CD4-positive, alpha-beta T cell (primary cell): ENCODE data around the gene ZNF423. TPM values are rescaled to one million over a fixed set of nuclear protein-coding genes. Genes with fewer than 3 reads are reported as not detected.

Source experiments
- ATAC-seq: fragments of 200-7000 bp; cut with Tn5 transposase; one replicate; pipeline ENCODE4 v1.10.0; 2022; ENCODE audit warnings: mild to moderate bottlenecking; ENCODE audit not compliant: poor library complexity
- CTCF ChIA-PET: fragments of 350-600 bp; sonication (Branson Sonifier 250); formaldehyde crosslinking; loops from one replicate; lab custom pipeline; 2021; ENCODE audit warnings: antibody characterized with exemption, inconsistent platforms; lab: Charles Lee
- POLR2A ChIA-PET: fragments of 350-600 bp; sonication (Branson Sonifier 250); formaldehyde crosslinking; loops from one replicate; lab custom pipeline; 2021; ENCODE audit warnings: antibody characterized with exemption, inconsistent platforms; lab: Charles Lee
- DNase-seq, 14 experiments: peaks; one replicate each; pipeline ENCODE4 v3.0.0-alpha.2; 2013 to 2020; ENCODE audit warnings: mixed read lengths in 2 of 14
- H3K27ac ChIP-seq, 2 donors: one replicate each; pipeline versions ENCODE4 v1.5.1 to v1.7.0; 2013; ENCODE audit warnings: low read length in 2 of 2, low read depth in 1 of 2, mild to moderate bottlenecking in 1 of 2
- H3K27me3 ChIP-seq, 2 experiments: 1 replicate in 1 of 2; 2 replicates in 1 of 2; pipeline versions ENCODE4 v1.6.1 to v1.7.0; 2013; ENCODE audit warnings: low read length in 2 of 2, control low read depth in 1 of 2, mild to moderate bottlenecking in 1 of 2, moderate library complexity in 1 of 2; ENCODE audit not compliant: insufficient read depth in 2 of 2, control insufficient read depth in 1 of 2
- H3K36me3 ChIP-seq: one replicate; pipeline ENCODE4 v1.6.1; 2013; ENCODE audit warnings: low read length, control low read depth; ENCODE audit not compliant: insufficient read depth
- H3K4me1 ChIP-seq: one replicate; pipeline ENCODE4 v1.6.1; 2013; ENCODE audit warnings: low read length, control low read depth; ENCODE audit not compliant: insufficient read depth
- H3K4me3 ChIP-seq: one replicate; pipeline ENCODE4 v1.5.1; 2013; ENCODE audit warnings: mild to moderate bottlenecking, low read length, moderate library complexity
- H3K9me3 ChIP-seq, 2 experiments: 1 replicate in 1 of 2; 2 replicates in 1 of 2; pipeline versions ENCODE4 v1.6.1 to v1.7.0; 2013; ENCODE audit warnings: low read length in 2 of 2, mild to moderate bottlenecking in 2 of 2, control low read depth in 1 of 2, moderate library complexity in 1 of 2; ENCODE audit not compliant: control insufficient read depth in 1 of 2, insufficient read depth in 1 of 2
- H3K27ac Mint-ChIP-seq: one replicate; pipeline ENCODE4 v1.8.0; 2020; ENCODE audit warnings: mixed read lengths
- H3K27me3 Mint-ChIP-seq: one replicate; pipeline ENCODE4 v1.8.0; 2021; ENCODE audit warnings: mixed read lengths
- H3K36me3 Mint-ChIP-seq: one replicate; pipeline ENCODE4 v1.8.0; 2021; ENCODE audit warnings: low read depth, mixed read lengths
- H3K4me1 Mint-ChIP-seq: one replicate; pipeline ENCODE4 v1.8.0; 2021; ENCODE audit warnings: low read depth, mixed read lengths
- H3K4me3 Mint-ChIP-seq: one replicate; pipeline ENCODE4 v1.8.0; 2020; ENCODE audit warnings: mild to moderate bottlenecking, mixed read lengths
- H3K9me3 Mint-ChIP-seq: one replicate; pipeline ENCODE4 v1.8.0; 2020; ENCODE audit warnings: mixed read lengths
- intact Hi-C, 2 experiments: fragments of 100-400 bp; cut with DNase I in 1 of 2; cut with micrococcal nuclease in 1 of 2; formaldehyde crosslinking; loops; one replicate each; pipeline versions ENCODE4 v1.15.1 to v1.9.0; 2023 to 2025; cut with DNase I, micrococcal nuclease
- total RNA-seq, 174 experiments: library from RNA in 2 of 174; stranded (reverse) in 2 of 174; gene quantifications; one replicate each; pipeline ENCODE4 v1.2.3 and lab custom pipeline; 2021 to 2026
- TF ChIP-seq, protein P1 (sequence below): fragments of 200-600 bp; IDR thresholded peaks from one replicate; pipeline ENCODE4 v1.8.0; 2022; ENCODE audit warnings: antibody characterized with exemption, mild to moderate bottlenecking

ZNF423 gene
- total RNA-seq, 2 experiments from 2014 or later = not detected

DNA sequence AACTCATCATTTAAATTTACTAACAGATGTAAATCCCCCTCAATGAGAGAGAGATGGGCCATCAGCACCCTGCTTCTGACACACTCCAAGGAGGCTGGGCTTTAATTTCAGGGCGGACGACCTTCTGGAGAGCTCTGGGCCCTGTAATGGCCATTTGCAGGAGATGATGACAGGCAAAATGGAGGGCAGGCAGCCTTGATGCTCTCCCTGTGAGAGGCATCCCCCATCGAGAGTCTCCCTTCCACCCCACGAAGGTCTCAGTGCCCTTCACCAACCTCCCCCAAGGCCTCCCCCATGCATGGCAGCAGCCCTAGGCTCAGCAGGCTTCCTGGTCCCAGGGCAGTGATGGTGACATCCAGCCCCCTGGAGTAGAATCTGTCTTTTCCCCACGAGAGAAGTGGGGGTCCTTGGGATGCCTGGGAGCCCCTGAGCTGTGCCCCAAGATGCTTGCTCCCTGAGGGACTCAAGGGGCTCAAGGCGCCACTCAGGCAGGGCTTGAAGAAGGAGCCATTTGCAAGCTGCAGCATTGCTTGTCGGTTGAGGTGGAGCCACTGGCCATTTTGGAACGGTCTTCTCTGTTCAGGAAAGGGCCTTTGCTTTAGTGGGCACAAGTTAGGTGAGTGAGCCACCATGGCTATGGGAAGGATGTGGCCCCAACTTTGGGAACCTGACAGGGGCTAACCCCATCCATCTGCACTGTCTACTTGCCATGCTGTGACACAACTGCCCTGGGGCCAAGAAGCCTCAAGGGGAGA is 399.7 kb downstream of the ZNF423 start:
- no peak overlapping the region for H3K27ac Mint-ChIP-seq
- peak in 1 of 14 experiments; percentile 11 for DNase-seq
- Histone ChIP-seq H3K27me3 (no peaks in the 10 kb centered on the region), H3K36me3 (no peaks in the 10 kb centered on the region), H3K27ac (no peak overlapping the region), H3K9me3 (no peaks in the 10 kb centered on the region), H3K4me1 (peaks cover 9% of the 10 kb centered on the region), H3K4me3 (no peak overlapping the region)
- TF ChIP-seq, protein P1, sequence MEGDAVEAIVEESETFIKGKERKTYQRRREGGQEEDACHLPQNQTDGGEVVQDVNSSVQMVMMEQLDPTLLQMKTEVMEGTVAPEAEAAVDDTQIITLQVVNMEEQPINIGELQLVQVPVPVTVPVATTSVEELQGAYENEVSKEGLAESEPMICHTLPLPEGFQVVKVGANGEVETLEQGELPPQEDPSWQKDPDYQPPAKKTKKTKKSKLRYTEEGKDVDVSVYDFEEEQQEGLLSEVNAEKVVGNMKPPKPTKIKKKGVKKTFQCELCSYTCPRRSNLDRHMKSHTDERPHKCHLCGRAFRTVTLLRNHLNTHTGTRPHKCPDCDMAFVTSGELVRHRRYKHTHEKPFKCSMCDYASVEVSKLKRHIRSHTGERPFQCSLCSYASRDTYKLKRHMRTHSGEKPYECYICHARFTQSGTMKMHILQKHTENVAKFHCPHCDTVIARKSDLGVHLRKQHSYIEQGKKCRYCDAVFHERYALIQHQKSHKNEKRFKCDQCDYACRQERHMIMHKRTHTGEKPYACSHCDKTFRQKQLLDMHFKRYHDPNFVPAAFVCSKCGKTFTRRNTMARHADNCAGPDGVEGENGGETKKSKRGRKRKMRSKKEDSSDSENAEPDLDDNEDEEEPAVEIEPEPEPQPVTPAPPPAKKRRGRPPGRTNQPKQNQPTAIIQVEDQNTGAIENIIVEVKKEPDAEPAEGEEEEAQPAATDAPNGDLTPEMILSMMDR = no peak
- intact Hi-C loops = no loop called here
- ChIA-PET CTCF (no interaction called here), POLR2A (no interaction called here)
- no peak overlapping the region for H3K4me3 Mint-ChIP-seq
- peaks cover 17% of the 10 kb centered on the region for H3K4me1 Mint-ChIP-seq
- H3K27me3 Mint-ChIP-seq = no peaks in the 10 kb centered on the region
- no peaks in the 10 kb centered on the region for H3K36me3 Mint-ChIP-seq
- no peak for ATAC-seq
- H3K9me3 Mint-ChIP-seq = no peaks in the 10 kb centered on the region

DNA sequence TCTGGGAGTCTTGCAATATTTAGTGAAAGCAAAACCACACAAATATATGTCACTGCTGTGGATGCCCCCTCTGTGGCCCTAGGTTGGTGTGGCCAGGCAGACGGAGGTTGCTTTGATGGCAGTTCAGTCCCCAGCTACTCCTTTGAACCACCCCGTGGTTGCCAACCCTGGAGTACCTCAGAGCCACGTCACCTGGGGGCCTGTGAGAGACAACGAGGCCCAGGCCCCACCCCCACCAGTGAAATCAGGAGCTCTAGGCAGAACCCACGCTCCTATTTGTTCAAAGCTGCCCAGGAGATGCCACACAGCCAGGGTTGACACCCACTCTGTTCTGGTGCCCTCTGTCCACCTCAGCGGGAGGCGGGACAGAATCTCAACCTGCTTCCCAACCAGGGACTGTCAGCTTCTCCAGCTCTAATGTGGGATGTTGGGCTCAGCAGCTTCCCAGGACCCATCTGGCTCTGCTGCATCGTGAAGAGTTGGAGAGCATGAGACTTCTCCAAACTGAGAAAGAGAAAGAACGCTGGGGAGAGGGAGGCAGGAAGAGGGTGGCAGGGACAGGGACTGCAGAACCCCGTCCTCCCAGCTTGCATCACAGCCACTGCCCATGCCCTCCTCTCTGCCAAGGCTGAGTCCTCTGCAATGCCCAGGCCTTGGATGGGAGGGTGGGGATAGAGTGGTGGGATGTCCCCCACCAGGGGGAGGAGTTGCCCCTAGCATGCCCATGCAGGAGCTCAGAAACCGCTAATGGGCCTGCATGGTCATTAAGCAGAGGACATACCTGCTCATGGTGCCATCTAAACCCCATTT is 400.5 kb downstream of the ZNF423 start:
- no peaks in the 10 kb centered on the region for H3K36me3 ChIP-seq
- ChIA-PET CTCF (no interaction called here), POLR2A (no interaction called here)
- H3K27ac Mint-ChIP-seq = no peak overlapping the region
- intact Hi-C loops = no loop called here
- no peaks in the 10 kb centered on the region for H3K27me3 Mint-ChIP-seq
- H3K4me3 Mint-ChIP-seq = no peak overlapping the region
- peaks cover 15% of the 10 kb centered on the region for H3K4me1 Mint-ChIP-seq
- no peaks in the 10 kb centered on the region for H3K9me3 ChIP-seq
- H3K36me3 Mint-ChIP-seq = no peaks in the 10 kb centered on the region
- peaks cover 2% of the 10 kb centered on the region for H3K4me1 ChIP-seq
- no peak for ATAC-seq
- TF ChIP-seq, protein P1 = no peak
- H3K27ac ChIP-seq = no peak overlapping the region
- H3K27me3 ChIP-seq = no peaks in the 10 kb centered on the region
- H3K9me3 Mint-ChIP-seq = no peaks in the 10 kb centered on the region
- DNase-seq = peak in 1 of 14 experiments; percentile 27
- no peak overlapping the region for H3K4me3 ChIP-seq

DNA sequence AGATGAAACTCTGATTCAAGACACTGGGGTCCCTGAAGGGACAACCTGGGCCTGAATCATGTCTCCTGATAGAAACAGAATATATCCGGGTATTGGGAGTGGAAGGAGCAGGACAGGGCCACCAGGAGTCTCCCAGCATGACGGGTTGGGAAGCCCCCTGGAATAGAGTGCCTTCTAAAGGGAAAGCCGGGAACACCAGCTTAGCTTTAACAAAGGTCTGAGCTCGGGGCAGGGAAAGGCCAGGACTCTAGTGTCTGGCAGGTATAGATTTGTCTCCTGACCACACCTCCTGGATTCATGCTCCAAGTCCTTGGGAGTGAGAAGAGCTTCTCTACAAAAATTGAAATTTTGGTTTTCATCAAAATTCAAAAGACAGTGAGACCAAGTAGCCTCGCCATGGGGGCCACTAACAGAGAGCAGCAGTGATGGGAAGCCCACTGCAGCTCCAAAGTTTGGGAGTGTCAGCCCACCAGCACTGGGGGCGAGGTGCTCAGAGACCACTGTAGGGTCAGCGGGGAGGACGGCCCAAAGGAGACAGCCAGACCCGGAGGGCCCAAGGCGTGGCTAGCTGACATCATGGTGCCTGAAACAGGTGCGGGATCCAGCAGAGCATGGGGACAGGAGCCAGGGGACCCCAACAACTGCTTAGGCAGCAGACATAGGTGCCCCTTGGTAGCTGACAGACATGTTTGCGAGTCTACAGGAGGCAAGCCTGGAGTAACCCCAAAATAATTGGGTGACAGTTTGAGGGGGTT is 401.3 kb downstream of the ZNF423 start:
- TF ChIP-seq, protein P1 = no peak
- Histone ChIP-seq H3K27me3 (no peaks in the 10 kb centered on the region), H3K4me3 (no peak overlapping the region), H3K27ac (no peak overlapping the region), H3K9me3 (no peaks in the 10 kb centered on the region), H3K4me1 (no peaks in the 10 kb centered on the region), H3K36me3 (no peaks in the 10 kb centered on the region)
- no peaks in the 10 kb centered on the region for H3K27me3 Mint-ChIP-seq
- no peaks in the 10 kb centered on the region for H3K36me3 Mint-ChIP-seq
- ATAC-seq = no peak
- H3K4me1 Mint-ChIP-seq = peaks cover 12% of the 10 kb centered on the region
- no peak overlapping the region for H3K27ac Mint-ChIP-seq
- ChIA-PET POLR2A (no interaction called here), CTCF (no interaction called here)
- no peaks in the 10 kb centered on the region for H3K9me3 Mint-ChIP-seq
- peak in 1 of 14 experiments; percentile 30 for DNase-seq
- intact Hi-C loops = no loop called here
- no peak overlapping the region for H3K4me3 Mint-ChIP-seq
